Bronchial epithelial cell (primary cell): Measurements from ENCODE around the gene FHOD3. TPM values are rescaled to one million over a fixed set of nuclear protein-coding genes. Genes with fewer than 3 reads are reported as not detected.
A peak's percentile ranks its signal among the peaks of the same experiment; 100 is the strongest.

Experiments used
- DNase-seq: peaks from one replicate; pipeline ENCODE4 v3.0.0-alpha.2; 2010; ENCODE audit warnings: low read depth
- FAIRE-seq: peaks from 2 replicates; lab custom pipeline; 2011; peaks lifted over from hg19 to GRCh38; lab: Jason Lieb, UNC
- H3K27me3 ChIP-seq: 2 replicates; pipeline ENCODE4 v1.5.1; 2011; ENCODE audit warnings: low read length; ENCODE audit not compliant: control insufficient read depth, insufficient read depth
- H3K36me3 ChIP-seq: 2 replicates; pipeline ENCODE4 v1.5.1; 2011; ENCODE audit warnings: low read length; ENCODE audit not compliant: control insufficient read depth, insufficient read depth
- H3K4me3 ChIP-seq: 2 replicates; pipeline ENCODE4 v1.5.1; 2011; ENCODE audit warnings: mild to moderate bottlenecking, low read depth, low read length, control low read depth
- CTCF ChIP-seq: IDR thresholded peaks from 2 replicates; pipeline ENCODE4 v1.5.1; 2011; ENCODE audit warnings: mild to moderate bottlenecking, moderate library complexity, low read length, control low read depth, inconsistent platforms; ENCODE audit not compliant: insufficient read depth, severe bottlenecking
- total RNA-seq: library from RNA; depleted of rRNA; stranded (reverse); fragments of >200 nt; gene quantifications from 2 replicates; pipeline ENCODE4 v1.2.1, GENCODE V29; 2014

The FHOD3 gene
- total RNA-seq, 1 donor from 2014 or later = 15.8 TPM

GRCh38 chr18:36328916-36329315 is 31.4 kb downstream of the FHOD3 start:
- Histone ChIP-seq H3K27me3 (no peaks in the 10 kb centered on the region), H3K4me3 (no peak overlapping the region), H3K36me3 (no peaks in the 10 kb centered on the region)
- no peak for DNase-seq
- FAIRE-seq = no peak
- no peak for TF ChIP-seq CTCF

GRCh38 chr18:36329684-36330434 is 32.3 kb downstream of the FHOD3 start:
- TF ChIP-seq CTCF = no peak
- FAIRE-seq (peak; percentile 70), DNase-seq (no peak)
- Histone ChIP-seq H3K4me3 (no peak overlapping the region), H3K36me3 (no peaks in the 10 kb centered on the region), H3K27me3 (no peaks in the 10 kb centered on the region)

- no peaks in the 10 kb centered on the region for H3K36me3 ChIP-seq
- no peak for TF ChIP-seq CTCF
- H3K4me3 ChIP-seq = no peak overlapping the region
- DNase-seq = peak; percentile 32
- peak; percentile 36 for FAIRE-seq
- no peaks in the 10 kb centered on the region for H3K27me3 ChIP-seq
Observed at GRCh38 chr18:36330435-36331052, 33.0 kb downstream of the FHOD3 start.

GRCh38 chr18:36331521-36331971 is 34.0 kb downstream of the FHOD3 start:
- no peak for TF ChIP-seq CTCF
- H3K36me3 ChIP-seq = no peaks in the 10 kb centered on the region
- FAIRE-seq (no peak), DNase-seq (no peak)
- no peaks in the 10 kb centered on the region for H3K27me3 ChIP-seq
- no peak overlapping the region for H3K4me3 ChIP-seq

- H3K36me3 ChIP-seq = no peaks in the 10 kb centered on the region
- no peak overlapping the region for H3K4me3 ChIP-seq
- no peak for TF ChIP-seq CTCF
- DNase-seq (peak; percentile 29), FAIRE-seq (no peak)
- no peaks in the 10 kb centered on the region for H3K27me3 ChIP-seq
Observed at GRCh38 chr18:36333414-36333813, 35.9 kb downstream of the FHOD3 start.
